Upper lobe of left lung (tissue), 4 donors: ENCODE measurements around the gene MOB3B.

Source experiments
- EP300 ChIP-seq, 4 donors: sonication (generic); formaldehyde crosslinking; IDR thresholded peaks; one replicate each; pipeline ENCODE4 v1.5.1; 2017; ENCODE audit warnings: antibody characterized with exemption in 4 of 4, control low read depth in 2 of 4
- POLR2A ChIP-seq, 4 donors: fragments of 450-650 bp; IDR thresholded peaks; one replicate each; pipeline ENCODE4 v1.5.1; 2016 to 2017; ENCODE audit warnings: antibody characterized with exemption in 4 of 4, mild to moderate bottlenecking in 2 of 4

GRCh38 chr9:27311184-27311583, 218.4 kb downstream of the MOB3B start:
- no peak for TF ChIP-seq POLR2A (IDR thresholded peaks at IDR 0.05)
- no peak for TF ChIP-seq EP300 (IDR thresholded peaks at IDR 0.05)
